Activated naive CD8-positive, alpha-beta T cell (primary cell): ENCODE measurements around the gene SGK1.
"Not testable (repeated sequence)": the region's sequence is repeated elsewhere in the genome, so short reads cannot be mapped to it uniquely, and the experiment has no call there.

ENCODE experiments used
- H3K27ac Mint-ChIP-seq: one replicate; pipeline ENCODE4 v1.8.0; 2021; ENCODE audit warnings: mixed read lengths
- H3K27me3 Mint-ChIP-seq: one replicate; pipeline ENCODE4 v1.8.0; 2021; ENCODE audit warnings: mixed read lengths
- H3K36me3 Mint-ChIP-seq: one replicate; pipeline ENCODE4 v1.8.0; 2021; ENCODE audit warnings: mixed read lengths
- H3K4me1 Mint-ChIP-seq: one replicate; pipeline ENCODE4 v1.8.0; 2021; ENCODE audit warnings: low read depth, mixed read lengths
- H3K4me3 Mint-ChIP-seq: one replicate; pipeline ENCODE4 v1.8.0; 2021; ENCODE audit warnings: mild to moderate bottlenecking, mixed read lengths
- H3K9me3 Mint-ChIP-seq: one replicate; pipeline ENCODE4 v1.8.0; 2021; ENCODE audit warnings: low read depth, mixed read lengths

Gene SGK1

DNA sequence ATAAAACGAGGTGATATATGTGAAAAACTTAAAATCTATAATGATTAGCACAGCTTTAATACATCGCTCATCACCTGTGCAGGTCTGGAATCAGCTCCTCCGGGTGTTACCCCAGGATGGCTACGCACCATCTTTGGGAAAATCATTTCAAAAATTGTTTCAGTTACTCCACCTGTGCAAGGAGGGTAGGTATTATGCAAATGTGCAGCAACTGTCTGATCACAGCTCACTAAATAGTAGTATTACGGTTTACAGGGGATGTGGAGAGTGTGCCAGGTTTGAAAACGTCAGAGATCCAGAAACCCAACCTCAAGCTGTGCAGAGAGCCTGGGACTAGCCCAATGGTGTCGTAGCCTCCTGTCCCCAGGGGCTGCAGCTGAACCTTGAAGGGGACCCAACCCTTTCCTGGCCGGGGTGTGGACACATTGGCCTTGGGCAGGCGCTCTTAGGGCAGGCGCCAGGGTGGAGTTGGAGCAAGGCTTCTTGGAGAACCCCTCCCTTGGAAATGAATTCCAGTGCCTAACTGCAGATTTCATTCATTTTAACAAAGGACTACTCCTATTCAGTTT is 24.2 kb upstream of the SGK1 start:
- Mint-ChIP-seq H3K4me3 (no peak overlapping the region), H3K36me3 (peaks cover 3% of the 10 kb centered on the region), H3K9me3 (no peaks in the 10 kb centered on the region), H3K27me3 (no peaks in the 10 kb centered on the region), H3K27ac (no peak overlapping the region), H3K4me1 (peaks cover 17% of the 10 kb centered on the region)

DNA sequence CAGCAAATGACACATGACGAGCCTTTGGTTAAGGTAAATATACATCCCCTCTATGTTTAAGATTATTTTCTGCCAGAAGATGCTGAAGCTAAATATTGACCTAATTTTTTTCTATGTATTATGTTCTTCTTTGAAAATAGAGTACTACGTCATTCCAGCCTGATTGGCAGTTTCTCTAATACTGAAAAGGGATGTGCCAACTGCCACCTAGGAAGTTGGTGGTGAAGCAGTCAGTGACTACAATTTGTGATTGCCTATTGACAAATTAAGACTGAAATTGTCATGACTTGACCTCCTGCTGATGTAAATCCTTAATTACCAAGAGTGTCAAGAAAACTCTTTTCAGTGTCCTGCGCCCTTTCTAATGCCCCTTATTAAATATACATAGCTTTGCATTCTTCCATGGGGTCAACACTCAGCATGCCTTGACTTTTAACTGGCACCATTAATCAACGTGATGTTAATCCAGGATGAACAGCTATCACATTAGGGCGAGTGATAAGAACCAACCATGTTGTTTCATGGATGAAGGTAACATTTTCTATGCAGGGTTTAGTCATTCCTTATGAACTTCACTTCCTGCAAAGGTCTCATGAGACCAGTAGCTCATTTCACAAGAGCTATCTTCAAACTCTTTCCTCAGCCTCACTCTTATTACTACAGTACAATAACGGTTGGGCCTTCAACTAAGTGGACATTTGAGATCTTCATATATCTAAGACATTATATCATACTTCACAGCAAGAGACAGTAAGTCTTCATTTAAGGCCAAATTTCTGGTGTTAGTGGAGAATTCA is 22.5 kb upstream of the SGK1 start:
- Mint-ChIP-seq H3K27ac (no peak overlapping the region), H3K36me3 (peaks cover 3% of the 10 kb centered on the region), H3K9me3 (no peaks in the 10 kb centered on the region), H3K27me3 (no peaks in the 10 kb centered on the region), H3K4me3 (no peak overlapping the region), H3K4me1 (peaks cover 6% of the 10 kb centered on the region)

DNA sequence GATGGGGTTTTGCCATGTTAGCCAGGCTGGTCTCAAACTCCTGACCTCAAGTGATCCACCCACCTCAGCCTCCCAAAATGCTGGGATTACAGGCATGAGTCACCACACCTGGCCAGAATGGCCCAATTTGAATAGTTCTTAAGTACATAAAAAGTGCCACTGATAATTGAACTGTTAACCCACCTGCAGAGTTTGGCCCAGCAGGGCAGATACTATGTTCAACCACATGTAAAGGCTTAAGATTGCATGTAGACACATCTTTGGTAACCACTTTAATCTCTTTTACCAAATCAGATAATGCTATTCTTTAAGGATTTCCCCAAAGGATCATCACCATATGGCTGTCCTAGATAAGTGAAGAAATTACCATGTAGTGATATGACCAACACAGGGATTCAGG is 21.3 kb upstream of the SGK1 start:
- Mint-ChIP-seq H3K4me1 (peaks cover 6% of the 10 kb centered on the region), H3K36me3 (peaks cover 3% of the 10 kb centered on the region), H3K4me3 (no peak overlapping the region), H3K27me3 (no peaks in the 10 kb centered on the region), H3K9me3 (no peaks in the 10 kb centered on the region), H3K27ac (no peak overlapping the region)

DNA sequence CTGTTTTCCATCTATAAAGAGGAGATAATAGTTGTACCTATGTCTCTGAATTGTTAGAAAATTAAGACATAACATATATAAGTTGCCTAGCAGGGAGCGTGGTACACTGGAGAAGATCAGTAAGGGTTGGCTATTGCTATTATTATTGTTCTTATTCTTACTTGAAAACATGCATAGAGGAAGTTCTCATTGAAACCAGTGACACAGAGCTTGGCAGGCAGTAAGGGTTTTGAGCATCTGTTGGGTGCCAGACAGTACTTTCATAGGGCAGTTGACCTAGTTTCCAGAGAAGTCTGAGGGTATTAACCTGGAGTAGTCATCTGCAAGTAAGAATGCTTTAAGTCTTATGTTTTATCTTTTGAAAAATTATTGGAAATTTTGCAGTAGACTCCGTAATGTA is 13.3 kb upstream of the SGK1 start:
- no peaks in the 10 kb centered on the region for H3K27me3 Mint-ChIP-seq
- no peak overlapping the region for H3K4me3 Mint-ChIP-seq
- no peaks in the 10 kb centered on the region for H3K9me3 Mint-ChIP-seq

DNA sequence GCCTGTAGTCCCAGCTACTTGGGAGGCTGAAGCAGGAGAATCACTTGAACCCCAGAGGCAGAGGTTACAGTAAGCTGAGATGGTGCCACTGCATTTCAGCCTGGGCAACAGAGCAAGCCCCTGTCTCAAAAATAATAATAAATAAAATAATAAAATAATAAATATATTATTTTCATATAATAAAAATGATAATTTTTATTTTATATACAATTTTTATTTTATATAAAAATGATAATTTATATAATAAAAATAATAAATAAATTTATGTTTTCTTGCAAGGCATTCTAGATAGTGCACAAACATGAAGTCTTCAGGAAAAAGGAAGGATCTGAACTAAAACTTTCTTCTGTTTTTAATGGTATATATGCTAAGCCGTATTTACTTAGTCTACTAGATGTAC is 12.6 kb upstream of the SGK1 start:
- Mint-ChIP-seq H3K36me3 (peaks cover 2% of the 10 kb centered on the region), H3K9me3 (peaks cover 3% of the 10 kb centered on the region), H3K27me3 (no peaks in the 10 kb centered on the region), H3K4me1 (peaks cover 1% of the 10 kb centered on the region), H3K4me3 (no peak overlapping the region), H3K27ac (no peak overlapping the region)

More for the DNA sequence above, 13.3 kb upstream of the SGK1 start:
- Mint-ChIP-seq H3K27ac (no peak overlapping the region), H3K36me3 (peaks cover under 1% of the 10 kb centered on the region), H3K4me1 (peaks cover 1% of the 10 kb centered on the region)

DNA sequence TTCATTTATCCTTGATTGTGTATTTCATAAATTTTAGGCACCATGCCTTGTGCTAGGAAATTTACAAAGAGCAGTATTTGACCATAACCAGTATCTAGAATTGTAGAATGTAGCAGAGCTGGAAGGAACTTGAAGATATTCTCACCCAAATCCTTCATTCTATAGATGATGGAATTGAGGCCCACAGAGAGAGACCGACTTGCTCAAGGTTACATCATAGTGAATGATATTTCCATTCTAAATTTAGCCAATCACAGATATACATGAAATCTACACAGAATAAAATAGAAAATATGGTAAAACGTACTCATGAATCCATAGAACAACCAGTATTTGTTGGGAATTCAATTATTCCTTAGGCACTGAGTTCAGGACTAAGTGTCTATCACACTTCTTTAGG is 10.9 kb upstream of the SGK1 start:
- peaks cover 3% of the 10 kb centered on the region for H3K4me1 Mint-ChIP-seq
- no peak overlapping the region for H3K4me3 Mint-ChIP-seq
- H3K9me3 Mint-ChIP-seq = peaks cover 5% of the 10 kb centered on the region
- H3K27me3 Mint-ChIP-seq = no peaks in the 10 kb centered on the region
- peaks cover 4% of the 10 kb centered on the region for H3K36me3 Mint-ChIP-seq
- H3K27ac Mint-ChIP-seq = no peak overlapping the region

DNA sequence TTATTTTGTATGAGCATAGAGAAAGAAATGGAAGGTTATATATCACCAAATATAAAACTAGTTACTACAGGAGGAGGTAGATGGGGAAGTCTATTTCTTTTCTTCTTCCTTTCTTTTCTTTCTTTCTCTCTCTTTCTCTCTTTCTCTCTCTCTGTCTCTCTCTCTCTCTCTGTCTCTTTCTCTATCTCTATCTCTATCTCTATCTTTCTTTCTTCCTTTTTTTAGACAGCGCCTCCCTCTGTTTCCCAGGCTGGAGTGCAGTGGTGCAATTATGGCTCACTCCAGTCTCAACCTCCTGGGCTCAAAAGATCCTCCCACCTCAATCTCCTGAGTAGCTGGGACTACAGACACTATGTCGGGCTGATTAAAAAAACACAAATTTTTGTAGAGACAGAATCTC is 10.2 kb upstream of the SGK1 start:
- peaks cover 6% of the 10 kb centered on the region for H3K4me1 Mint-ChIP-seq
- no peak overlapping the region for H3K27ac Mint-ChIP-seq
- H3K36me3 Mint-ChIP-seq = peaks cover 4% of the 10 kb centered on the region
- H3K9me3 Mint-ChIP-seq = peaks cover 5% of the 10 kb centered on the region
- H3K27me3 Mint-ChIP-seq = no peaks in the 10 kb centered on the region
- no peak overlapping the region for H3K4me3 Mint-ChIP-seq

DNA sequence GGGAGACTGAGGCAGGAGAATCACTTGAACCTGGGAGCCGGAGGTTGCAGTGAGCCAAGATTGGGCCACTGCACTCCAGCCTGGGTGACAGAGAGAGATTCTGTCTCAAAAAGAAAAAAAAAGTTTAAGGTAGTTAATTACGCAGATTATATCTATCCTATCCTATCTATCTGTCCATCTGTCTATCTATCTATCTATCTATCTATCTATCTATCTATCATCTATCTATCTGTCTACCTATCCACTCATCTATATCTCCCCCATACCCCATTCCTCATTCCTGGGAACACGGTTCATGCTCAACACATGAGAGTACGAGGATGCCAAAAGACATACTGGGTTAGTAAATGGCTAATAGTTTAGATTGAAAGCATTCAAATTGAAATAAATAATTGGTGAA is 8.3 kb upstream of the SGK1 start:
- H3K27ac Mint-ChIP-seq, H3K4me1 Mint-ChIP-seq, H3K36me3 Mint-ChIP-seq, H3K27me3 Mint-ChIP-seq, H3K9me3 Mint-ChIP-seq, H3K4me3 Mint-ChIP-seq: not testable (repeated sequence)

DNA sequence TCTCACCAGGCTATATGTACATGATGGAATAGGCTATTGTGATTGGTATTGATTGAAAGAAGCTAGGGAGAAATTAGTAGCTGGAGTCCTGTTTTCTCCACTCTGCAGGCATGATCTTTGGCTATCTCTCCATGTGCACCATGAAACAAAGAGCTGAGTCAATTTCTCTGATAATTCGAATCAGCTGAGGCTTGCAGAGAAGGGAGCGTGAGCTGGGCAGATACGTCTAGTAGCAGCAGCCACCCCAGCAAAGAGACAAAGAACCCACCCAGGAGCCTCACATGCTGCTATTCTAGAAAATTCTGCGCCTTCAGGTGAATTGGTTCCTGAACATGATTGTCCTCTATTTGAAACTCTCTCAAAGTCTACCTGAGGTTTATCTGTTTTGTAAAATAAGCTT is 6.9 kb upstream of the SGK1 start:
- peaks cover 4% of the 10 kb centered on the region for H3K36me3 Mint-ChIP-seq
- H3K27ac Mint-ChIP-seq = no peak overlapping the region
- peaks cover 5% of the 10 kb centered on the region for H3K4me1 Mint-ChIP-seq
- peaks cover 5% of the 10 kb centered on the region for H3K9me3 Mint-ChIP-seq
- no peaks in the 10 kb centered on the region for H3K27me3 Mint-ChIP-seq
- no peak overlapping the region for H3K4me3 Mint-ChIP-seq

DNA sequence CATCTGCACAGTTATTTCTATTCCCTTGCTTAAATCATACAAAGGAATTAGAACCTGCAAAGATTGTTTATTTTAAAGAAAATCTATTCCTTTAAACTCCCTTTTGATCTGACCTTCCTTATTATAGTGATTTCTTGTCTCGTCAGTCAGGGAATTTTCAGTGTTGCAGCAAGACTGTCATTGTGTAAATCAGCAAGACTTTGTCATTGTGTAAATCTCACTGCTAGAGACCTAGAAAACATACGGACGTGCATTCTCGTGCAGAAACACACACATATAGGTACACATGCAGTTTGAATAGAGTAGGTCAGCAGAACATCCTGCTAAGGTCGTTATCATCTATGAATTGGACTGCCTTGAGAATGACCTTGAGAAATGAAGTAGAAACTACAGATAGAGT is 6.2 kb upstream of the SGK1 start:
- Mint-ChIP-seq H3K36me3 (peaks cover 4% of the 10 kb centered on the region), H3K9me3 (peaks cover 5% of the 10 kb centered on the region), H3K4me1 (peaks cover 5% of the 10 kb centered on the region), H3K27ac (no peak overlapping the region), H3K27me3 (peaks cover under 1% of the 10 kb centered on the region), H3K4me3 (no peak overlapping the region)

DNA sequence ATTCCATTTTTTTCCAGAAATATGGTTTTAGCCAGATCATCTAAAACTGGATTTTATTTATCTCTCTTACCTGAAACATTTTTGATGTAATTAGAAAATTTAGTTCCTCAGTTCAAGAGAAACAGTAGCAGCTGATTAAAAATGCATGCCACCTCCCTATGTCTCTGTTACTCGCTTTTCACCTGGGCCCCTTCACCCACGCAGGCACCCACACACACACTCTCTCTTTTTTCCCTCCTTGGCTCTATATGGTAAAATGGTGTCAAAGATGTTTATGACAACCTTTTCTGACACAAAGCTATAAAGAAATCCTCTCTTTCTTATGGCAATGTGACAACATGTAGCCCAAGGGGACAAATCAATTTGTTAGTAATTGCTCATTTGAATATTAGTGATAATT is 5.8 kb upstream of the SGK1 start:
- Mint-ChIP-seq H3K27ac (no peak overlapping the region), H3K27me3 (peaks cover 3% of the 10 kb centered on the region), H3K4me1 (peaks cover 5% of the 10 kb centered on the region), H3K4me3 (no peak overlapping the region), H3K36me3 (peaks cover 4% of the 10 kb centered on the region), H3K9me3 (peaks cover 5% of the 10 kb centered on the region)

DNA sequence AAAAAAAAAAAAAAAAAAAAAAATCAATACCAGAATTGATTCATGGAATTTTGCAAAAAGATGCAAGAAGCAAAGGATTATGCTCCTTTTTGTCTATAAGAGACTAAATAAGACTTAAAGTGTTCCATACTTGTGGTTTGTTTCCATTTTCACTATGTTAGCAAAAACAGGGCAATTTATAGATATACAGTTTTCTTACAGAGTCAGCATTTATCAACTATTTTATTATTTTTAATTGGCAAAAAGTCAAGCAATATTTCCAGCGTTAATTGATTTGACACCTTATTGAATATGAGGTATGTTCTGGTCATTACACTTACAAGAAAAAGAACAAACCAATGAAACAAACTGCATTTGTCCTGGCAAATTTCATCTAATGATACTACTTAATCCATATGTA is 5.4 kb upstream of the SGK1 start:
- no peak overlapping the region for H3K4me3 Mint-ChIP-seq

DNA sequence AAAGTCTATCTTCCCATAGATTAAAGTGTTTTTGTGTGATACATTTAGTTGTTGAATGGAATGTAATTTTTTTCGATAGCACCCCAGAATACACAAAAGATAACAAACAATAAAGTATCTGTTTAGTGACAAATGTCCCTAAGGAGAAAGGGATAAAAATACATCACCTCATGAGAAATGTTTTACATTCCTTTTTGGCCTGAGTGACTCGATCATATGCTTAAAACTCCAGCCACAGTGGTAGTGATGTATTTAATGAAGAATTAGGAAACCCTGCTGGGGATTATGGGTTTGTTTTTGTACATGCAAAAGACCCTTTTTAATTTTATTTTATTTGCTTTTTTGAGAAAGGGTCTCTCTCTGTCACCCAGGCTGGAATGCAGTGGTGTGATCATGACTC is 4.3 kb upstream of the SGK1 start:
- H3K9me3 Mint-ChIP-seq = peaks cover 5% of the 10 kb centered on the region
- peaks cover 4% of the 10 kb centered on the region for H3K36me3 Mint-ChIP-seq
- H3K27ac Mint-ChIP-seq = no peak overlapping the region
- H3K4me3 Mint-ChIP-seq = no peak overlapping the region
- peaks cover 3% of the 10 kb centered on the region for H3K27me3 Mint-ChIP-seq
- peaks cover 16% of the 10 kb centered on the region for H3K4me1 Mint-ChIP-seq

More for the DNA sequence above, 5.4 kb upstream of the SGK1 start:
- peaks cover 4% of the 10 kb centered on the region for H3K36me3 Mint-ChIP-seq
- H3K9me3 Mint-ChIP-seq = peaks cover 5% of the 10 kb centered on the region
- H3K27ac Mint-ChIP-seq = no peak overlapping the region
- H3K4me1 Mint-ChIP-seq = peaks cover 7% of the 10 kb centered on the region
- peaks cover 3% of the 10 kb centered on the region for H3K27me3 Mint-ChIP-seq

DNA sequence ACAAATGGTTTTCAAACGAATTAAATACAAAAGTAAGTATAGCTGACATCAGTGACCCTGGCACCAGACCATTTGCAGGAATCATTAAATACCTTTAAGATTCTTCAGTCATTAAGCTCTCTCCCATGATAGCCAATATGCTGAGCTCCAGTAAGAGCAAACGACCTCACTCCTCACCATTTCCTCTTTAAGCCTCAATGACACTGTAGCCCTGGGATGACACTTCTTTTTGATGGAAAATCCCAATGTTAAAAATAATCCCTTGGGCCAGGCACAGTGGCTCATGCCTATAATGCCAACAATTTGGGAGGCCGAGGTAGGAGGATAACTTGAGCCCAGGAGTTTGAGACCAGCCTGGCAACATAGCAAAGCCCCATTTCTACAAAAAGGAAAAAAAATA is 3.3 kb upstream of the SGK1 start:
- H3K27ac Mint-ChIP-seq = no peak overlapping the region
- H3K9me3 Mint-ChIP-seq = peaks cover 5% of the 10 kb centered on the region
- peaks cover 3% of the 10 kb centered on the region for H3K27me3 Mint-ChIP-seq
- H3K4me3 Mint-ChIP-seq = no peak overlapping the region
- peaks cover 3% of the 10 kb centered on the region for H3K36me3 Mint-ChIP-seq
- H3K4me1 Mint-ChIP-seq = peaks cover 22% of the 10 kb centered on the region

DNA sequence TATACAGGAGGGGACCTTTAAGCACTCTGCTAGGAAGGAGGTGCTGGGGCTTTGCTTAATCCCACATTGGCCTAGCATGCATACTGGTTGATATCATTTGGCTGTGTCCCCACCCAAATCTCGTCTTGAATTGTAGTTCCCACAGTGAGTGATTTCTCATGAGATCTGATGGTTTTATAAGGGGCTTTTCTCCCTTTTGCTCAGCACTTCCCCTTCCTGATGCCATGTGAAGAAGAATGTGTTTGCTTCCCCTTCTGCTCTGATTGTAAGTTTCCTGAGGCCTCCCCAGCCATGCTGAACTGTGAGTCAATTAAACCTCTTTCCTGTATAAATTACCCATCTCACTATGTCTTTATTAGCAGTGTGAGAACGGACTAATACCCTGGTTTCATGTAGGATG is 1.8 kb upstream of the SGK1 start:
- not testable (repeated sequence) for H3K27ac Mint-ChIP-seq, H3K36me3 Mint-ChIP-seq, H3K4me3 Mint-ChIP-seq, H3K9me3 Mint-ChIP-seq, H3K27me3 Mint-ChIP-seq
- peaks cover 33% of the 10 kb centered on the region for H3K4me1 Mint-ChIP-seq

DNA sequence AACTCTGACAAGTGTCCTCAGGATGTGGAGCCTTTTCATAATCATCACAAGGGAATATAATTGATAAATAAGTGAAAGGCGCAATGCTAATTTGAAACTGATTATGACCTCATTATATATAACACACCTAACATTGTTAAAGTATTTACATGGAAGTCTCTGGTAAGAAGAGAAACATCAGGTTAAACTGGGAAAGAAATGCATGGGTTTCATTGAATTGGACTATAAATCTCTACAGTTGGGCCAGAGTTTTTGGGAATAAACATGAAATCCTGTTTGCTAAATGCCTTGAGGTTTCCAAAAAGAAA is 1.0 kb upstream of the SGK1 start:
- Mint-ChIP-seq H3K27ac (peak overlapping the region; percentile 2), H3K36me3 (no peaks in the 10 kb centered on the region), H3K4me3 (peak overlapping the region; percentile 14), H3K4me1 (peaks cover 36% of the 10 kb centered on the region), H3K9me3 (no peaks in the 10 kb centered on the region), H3K27me3 (peaks cover 3% of the 10 kb centered on the region)
